ENCODE data around the gene TRAPPC3L.

- TF ChIP-seq CTCF (conservative IDR thresholded peaks at IDR 0.05; ENCODE audit: low read depth, low read length) (peak; percentile 81), EZH2 (IDR thresholded peaks at IDR 0.05; ENCODE audit: borderline replicate concordance, low read depth, low read length, poor library complexity, severe bottlenecking) (no peak)
These were observed 13.6 kb downstream of the TRAPPC3L start for GRCh38 chr6:116531675-116532570.

Measured in A673 (cell line).